HUES64 (cell line): ENCODE measurements around the gene SBDS. TPM values are rescaled to one million over a fixed set of nuclear protein-coding genes. Genes with fewer than 3 reads are reported as not detected.
"Not testable (repeated sequence)": the region's sequence is repeated elsewhere in the genome, so short reads cannot be mapped to it uniquely, and the experiment has no call there.

Source experiments
- H3K27ac ChIP-seq: 2 replicates; pipeline ENCODE4 v1.7.0; 2013; ENCODE audit warnings: low read depth, low read length, inconsistent platforms
- H3K27me3 ChIP-seq: 2 replicates; pipeline ENCODE4 v1.6.1; 2013; ENCODE audit warnings: mild to moderate bottlenecking, low read length; ENCODE audit not compliant: insufficient read depth
- H3K36me3 ChIP-seq: 2 replicates; pipeline ENCODE4 v1.6.1; 2013; ENCODE audit warnings: mild to moderate bottlenecking, low read length; ENCODE audit not compliant: insufficient read depth
- H3K4me1 ChIP-seq: 2 replicates; pipeline ENCODE4 v1.6.1; 2013; ENCODE audit warnings: mild to moderate bottlenecking, low read length, moderate library complexity; ENCODE audit not compliant: insufficient read depth
- H3K4me3 ChIP-seq: 2 replicates; pipeline ENCODE4 v1.5.1; 2013; ENCODE audit warnings: mild to moderate bottlenecking, low read length, moderate library complexity
- H3K9ac ChIP-seq: 2 replicates; pipeline ENCODE4 v1.6.1; 2013; ENCODE audit warnings: mild to moderate bottlenecking, low read depth, low read length
- H3K9me3 ChIP-seq: 2 replicates; pipeline ENCODE4 v1.6.1; 2013; ENCODE audit warnings: low read depth, low read length; ENCODE audit not compliant: insufficient read depth
- WGBS: fragments of 150-250, 120-280 bp; methylation state at CpG from one replicate; pipeline ENCODE4 v1.1.7; 2013; ENCODE audit warnings: missing lambda C conversion rate; 5-methylcytosine and 5-hydroxymethylcytosine counted together
- polyA plus RNA-seq, 2 experiments: library from polyadenylated mRNA; stranded (reverse); fragments of 50-300 nt; gene quantifications; one replicate each; pipeline ENCODE4 v1.2.3, GENCODE V29; 2013

SBDS gene
- polyA plus RNA-seq (2013, experiment 1 of 2): 24.8 TPM
- polyA plus RNA-seq (2013, experiment 2 of 2): 25.5 TPM

DNA sequence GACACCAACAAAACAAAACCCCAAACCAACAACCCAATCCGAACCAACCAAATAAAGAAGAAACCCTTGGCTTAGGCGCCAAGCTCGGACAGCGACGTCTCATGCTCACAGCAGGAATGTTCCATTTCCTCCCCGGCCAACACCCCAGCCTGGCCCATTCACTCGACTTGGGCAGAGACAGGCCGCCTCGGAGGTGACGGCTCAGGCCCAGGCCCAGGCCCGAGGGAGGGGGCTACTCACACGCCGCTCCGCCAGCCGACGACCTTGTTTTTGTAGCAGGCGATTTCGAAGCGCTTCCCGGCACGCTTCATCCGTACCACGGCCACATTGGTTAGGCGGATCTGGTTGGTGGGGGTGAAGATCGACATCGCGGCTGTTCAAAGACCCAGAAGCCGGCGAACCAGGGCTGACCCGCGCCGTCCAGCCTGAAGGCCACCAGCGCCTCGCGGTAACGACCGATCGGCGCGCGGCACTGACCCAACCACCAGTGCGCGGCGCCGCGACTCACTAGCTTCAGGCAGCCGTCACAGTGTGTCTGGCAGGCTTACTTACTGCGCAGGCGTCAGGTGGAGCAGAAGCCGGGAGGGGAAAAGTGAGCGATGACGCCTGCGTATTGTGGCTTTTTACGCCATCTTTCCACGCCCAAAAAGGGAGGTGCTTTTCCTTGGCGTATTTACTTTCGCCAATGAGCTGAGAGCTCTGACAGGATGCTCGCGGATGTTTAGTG, at the start of gene SBDS:
Gene SBDS (minus strand): TSS at position 537 of the 727 bp plus-strand sequence. CDS start 169 bp downstream, at position 368.
- H3K9me3 ChIP-seq, H3K4me1 ChIP-seq, H3K27me3 ChIP-seq: not testable (repeated sequence)
- Histone ChIP-seq H3K4me3 (peak within 1 kb of the TSS; percentile 96), H3K9ac (peak within 1 kb of the TSS; percentile 81), H3K36me3 (peaks cover 36% of the 10 kb centered on the region), H3K27ac (peak within 1 kb of the TSS; percentile 86; the same call in 1 of the 2 replicates)
- under 1% methylated on average over 59 of the region's 59 CpGs for WGBS

DNA sequence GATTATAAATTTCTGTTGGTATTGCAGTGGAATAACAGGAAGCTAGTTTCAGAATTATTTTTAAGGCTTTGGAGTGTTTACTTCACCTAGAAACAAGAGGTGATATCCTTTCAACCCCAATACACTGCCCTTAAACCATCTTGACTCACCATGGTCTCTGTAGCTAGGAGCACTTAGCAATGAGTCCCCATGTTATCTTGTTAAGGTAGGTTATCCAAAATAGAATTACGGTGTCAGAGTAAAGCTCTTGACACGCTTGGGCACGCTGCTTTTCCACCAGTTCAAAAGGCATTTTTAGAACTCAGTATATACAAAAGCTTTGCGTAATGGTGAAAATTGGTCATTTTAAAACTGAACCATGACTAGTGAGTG, 48.2 kb upstream of the SBDS start:
- not testable (repeated sequence) for H3K27ac ChIP-seq, H3K9ac ChIP-seq, H3K27me3 ChIP-seq, H3K4me3 ChIP-seq, H3K4me1 ChIP-seq, H3K36me3 ChIP-seq, H3K9me3 ChIP-seq
- 95% methylated on average over 4 of the region's 4 CpGs for WGBS

GRCh38 chr7:67042781-67043558, 47.6 kb upstream of the SBDS start:
- WGBS: 90% methylated on average over 4 of the region's 5 CpGs
- H3K27me3 ChIP-seq, H3K9me3 ChIP-seq, H3K36me3 ChIP-seq, H3K4me3 ChIP-seq, H3K27ac ChIP-seq, H3K9ac ChIP-seq, H3K4me1 ChIP-seq: not testable (repeated sequence)

DNA sequence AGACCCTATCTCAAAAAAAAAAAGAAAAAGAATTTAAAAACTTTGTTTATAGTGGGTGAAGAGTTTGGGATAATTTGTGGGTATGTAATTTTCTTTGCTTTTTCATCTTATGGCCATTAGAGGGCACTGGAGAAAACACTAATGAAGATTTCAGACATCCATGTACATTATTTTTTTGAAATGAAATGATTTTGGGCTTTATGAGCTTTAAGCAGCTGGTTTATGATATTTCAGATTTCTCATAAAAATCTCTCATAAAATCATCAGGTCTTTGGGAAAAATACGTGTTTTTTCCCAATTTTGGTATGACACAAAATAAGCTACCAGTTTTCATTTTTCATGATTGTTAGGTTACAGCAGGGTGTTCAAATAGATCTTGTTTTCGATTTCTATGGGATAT, 45.4 kb upstream of the SBDS start:
- not testable (repeated sequence) for H3K27me3 ChIP-seq, H3K9ac ChIP-seq, H3K4me1 ChIP-seq, H3K27ac ChIP-seq, H3K4me3 ChIP-seq, H3K36me3 ChIP-seq, H3K9me3 ChIP-seq
- 83% methylated on average over 2 of the region's 2 CpGs for WGBS

GRCh38 chr7:67036432-67037395, 41.3 kb upstream of the SBDS start:
- WGBS: 95% methylated on average over 9 of the region's 10 CpGs
- not testable (repeated sequence) for H3K36me3 ChIP-seq, H3K9ac ChIP-seq, H3K9me3 ChIP-seq, H3K4me1 ChIP-seq, H3K27me3 ChIP-seq, H3K27ac ChIP-seq, H3K4me3 ChIP-seq

GRCh38 chr7:67033251-67033650, 37.9 kb upstream of the SBDS start:
- Histone ChIP-seq H3K27ac (no peak overlapping the region), H3K4me1 (no peaks in the 10 kb centered on the region), H3K36me3 (peaks cover 12% of the 10 kb centered on the region), H3K9me3 (peaks cover 7% of the 10 kb centered on the region), H3K4me3 (no peak overlapping the region), H3K9ac (no peak overlapping the region), H3K27me3 (no peaks in the 10 kb centered on the region)
- WGBS: 90% methylated on average over 5 of the region's 5 CpGs

DNA sequence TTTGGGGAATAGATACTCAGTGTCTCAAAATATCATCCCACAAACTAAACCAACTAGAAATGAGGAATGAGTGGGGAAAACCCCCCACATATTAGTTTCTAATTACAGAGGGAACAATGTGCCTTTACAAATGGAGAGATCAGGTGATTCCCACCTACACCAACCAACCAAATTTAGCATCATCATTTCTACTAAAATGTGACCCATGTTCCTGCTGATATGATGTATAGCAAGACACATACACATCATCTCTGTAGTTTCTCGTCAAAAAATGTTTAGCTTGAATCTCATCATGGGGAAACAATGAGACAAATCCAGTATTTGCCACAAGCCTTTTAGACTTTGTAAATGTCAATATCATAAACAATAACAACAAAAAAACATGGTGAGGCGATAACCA, 36.3 kb upstream of the SBDS start:
- WGBS: 100% methylated on average over 1 of the region's 2 CpGs
- not testable (repeated sequence) for H3K9ac ChIP-seq, H3K27ac ChIP-seq, H3K27me3 ChIP-seq, H3K4me1 ChIP-seq, H3K9me3 ChIP-seq, H3K4me3 ChIP-seq
- H3K36me3 ChIP-seq: peaks cover 14% of the 10 kb centered on the region

GRCh38 chr7:67025459-67025858, 30.1 kb upstream of the SBDS start:
- not testable (repeated sequence) for H3K4me1 ChIP-seq, H3K27ac ChIP-seq, H3K9me3 ChIP-seq, H3K4me3 ChIP-seq, H3K27me3 ChIP-seq, H3K9ac ChIP-seq
- H3K36me3 ChIP-seq: peaks cover 38% of the 10 kb centered on the region
- no CpG with 5 or more reads among the region's 1 CpG for WGBS

- no peak overlapping the region for H3K4me3 ChIP-seq
- whole genome bisulfite sequencing: 96% methylated on average over 3 of the region's 3 CpGs
- H3K4me1 ChIP-seq: no peaks in the 10 kb centered on the region
- no peak overlapping the region for H3K9ac ChIP-seq
- H3K27me3 ChIP-seq: no peaks in the 10 kb centered on the region
- H3K27ac ChIP-seq: no peak overlapping the region
- H3K9me3 ChIP-seq: no peaks in the 10 kb centered on the region
- H3K36me3 ChIP-seq: peaks cover 52% of the 10 kb centered on the region
Measured at GRCh38 chr7:67022511-67022910, 27.1 kb upstream of the SBDS start.

DNA sequence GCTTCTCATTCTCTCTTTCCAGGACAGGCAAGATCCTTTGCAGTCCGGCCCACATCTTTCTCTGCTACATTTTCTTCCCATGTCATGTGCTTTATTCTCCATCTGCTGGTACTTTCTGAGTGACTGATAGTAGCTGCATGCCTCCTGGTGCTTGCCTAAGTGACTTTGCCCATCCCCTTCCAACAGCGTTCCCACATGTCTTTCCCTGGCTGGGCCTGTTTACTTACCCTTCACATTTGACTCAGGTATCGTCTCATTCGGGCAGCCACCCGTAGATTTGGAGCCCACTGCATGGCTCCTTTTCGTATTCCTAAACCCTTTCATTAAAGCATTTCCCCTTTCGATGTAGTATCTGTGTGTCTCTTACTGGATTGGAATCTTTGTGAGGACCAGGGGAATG, 25.9 kb upstream of the SBDS start:
- H3K9ac ChIP-seq: no peak overlapping the region
- no peak overlapping the region for H3K4me3 ChIP-seq
- no peaks in the 10 kb centered on the region for H3K27me3 ChIP-seq
- H3K9me3 ChIP-seq: no peaks in the 10 kb centered on the region
- H3K27ac ChIP-seq: no peak overlapping the region
- 94% methylated on average over 7 of the region's 7 CpGs for WGBS
- H3K36me3 ChIP-seq: peaks cover 53% of the 10 kb centered on the region
- no peaks in the 10 kb centered on the region for H3K4me1 ChIP-seq
